ENCODE results near the gene LRRC4C.

Gene LRRC4C

GRCh38 chr11:41250408-41250935 is 209.0 kb downstream of the LRRC4C start:
- DNase-seq (ENCODE audit: low spot score) = no peak

DNA sequence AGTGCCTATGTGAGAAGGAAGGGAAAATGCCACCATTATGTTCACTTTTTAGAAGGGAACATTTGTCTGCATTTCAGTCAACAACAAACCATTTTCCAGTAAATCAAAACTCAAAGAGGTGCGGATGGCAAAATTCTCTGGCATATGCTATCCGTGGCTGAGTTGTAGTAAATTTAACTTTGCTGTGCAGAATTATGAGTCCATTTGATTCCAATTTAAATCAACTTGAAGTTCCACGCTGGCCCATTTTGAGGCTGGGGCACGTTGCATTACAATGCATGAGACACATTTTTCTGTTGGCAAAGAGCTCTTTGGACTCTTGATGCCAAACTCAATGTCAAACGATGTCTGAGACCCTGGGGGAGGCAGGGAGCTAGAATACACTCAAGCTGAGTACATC is 211.8 kb downstream of the LRRC4C start:
- no peak for DNase-seq (ENCODE audit: low spot score)

DNA sequence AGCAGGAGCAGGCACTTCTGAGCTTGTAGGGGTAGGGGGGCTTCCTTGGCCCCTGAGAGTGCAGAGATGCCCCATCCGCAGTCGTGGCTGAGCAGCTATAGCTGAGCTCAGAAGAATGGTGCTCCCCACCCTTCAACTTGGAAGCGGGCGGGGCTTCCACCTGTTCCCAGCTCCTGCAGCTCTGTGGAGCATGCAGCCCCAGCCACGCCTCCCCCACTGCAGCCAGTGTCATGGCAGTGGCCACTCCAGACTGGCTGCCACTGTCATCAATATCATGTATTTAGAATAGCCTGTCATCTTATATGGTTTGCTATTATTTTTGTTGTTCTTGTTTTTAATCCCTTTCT is 213.1 kb downstream of the LRRC4C start:
- DNase-seq (ENCODE audit: low spot score) = no peak

GRCh38 chr11:41245704-41246398 is 213.6 kb downstream of the LRRC4C start:
- DNase-seq (ENCODE audit: low spot score) = no peak

DNA sequence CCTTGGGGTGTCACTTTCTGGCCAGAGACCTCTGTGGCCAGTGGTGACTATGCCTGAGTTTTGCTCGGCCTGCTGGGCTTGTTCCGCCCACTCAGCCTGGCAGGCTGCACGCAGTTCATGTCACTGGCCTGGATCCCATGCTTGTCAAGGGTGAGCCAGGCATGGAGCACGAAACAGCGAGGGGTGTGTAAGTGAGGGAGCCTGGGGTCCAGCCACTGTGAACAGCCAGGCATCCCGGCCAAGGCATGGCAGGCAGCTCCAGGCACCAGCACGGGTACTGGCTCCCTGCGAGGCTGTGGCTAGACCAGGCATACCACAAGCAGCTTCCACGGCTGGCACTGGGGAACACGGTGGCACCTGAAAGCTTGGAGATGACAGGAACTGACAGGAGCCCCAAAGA is 214.3 kb downstream of the LRRC4C start:
- DNase-seq (ENCODE audit: low spot score) = no peak

DNA sequence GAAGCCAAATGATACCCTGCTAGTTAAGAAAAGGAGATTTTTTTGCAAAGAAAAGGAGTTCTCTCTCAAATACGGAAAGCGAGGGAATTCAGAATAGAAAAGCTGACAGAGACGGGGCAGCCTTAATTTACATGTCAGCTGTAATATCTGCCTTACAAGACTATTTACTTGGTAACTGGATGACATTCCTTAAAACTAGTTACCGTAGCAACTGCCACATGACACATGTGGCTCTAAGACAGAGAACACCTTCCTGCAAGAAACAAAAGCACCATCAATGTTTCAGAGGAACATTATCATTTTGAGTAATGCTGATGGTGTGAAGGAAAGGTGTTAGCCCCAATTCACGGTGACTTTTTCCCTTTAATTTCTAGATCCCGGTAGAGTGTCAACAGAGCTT is 222.1 kb downstream of the LRRC4C start:
- DNase-seq (ENCODE audit: low spot score) = no peak

DNA sequence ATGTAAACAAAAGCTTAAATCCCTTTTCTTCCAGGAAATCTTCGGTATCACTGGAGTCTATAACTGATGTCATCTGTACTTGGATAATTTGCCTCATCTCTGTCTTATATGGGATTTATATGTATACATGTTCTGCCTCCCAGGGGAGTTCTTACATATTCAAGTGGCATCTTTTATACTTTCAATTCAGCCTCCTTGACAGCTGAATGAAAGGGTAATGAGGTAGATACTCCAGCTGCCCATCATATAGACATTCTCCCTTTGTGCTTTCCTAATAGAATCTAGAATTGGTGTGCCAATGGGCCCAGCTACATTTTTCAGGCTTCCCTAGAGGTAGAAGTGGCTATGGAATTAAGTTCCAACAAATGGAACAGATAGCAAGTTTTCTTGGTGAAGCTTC is 223.8 kb downstream of the LRRC4C start:
- DNase-seq (ENCODE audit: low spot score) = no peak

GRCh38 chr11:41225856-41226633 is 233.4 kb downstream of the LRRC4C start:
- no peak for DNase-seq (ENCODE audit: low spot score)

- DNase-seq (ENCODE audit: low spot score) = no peak
Measured at GRCh38 chr11:41222236-41222635, 237.2 kb downstream of the LRRC4C start.

GRCh38 chr11:41206388-41206787 is 253.1 kb downstream of the LRRC4C start:
- no peak for DNase-seq (ENCODE audit: low spot score)

DNA sequence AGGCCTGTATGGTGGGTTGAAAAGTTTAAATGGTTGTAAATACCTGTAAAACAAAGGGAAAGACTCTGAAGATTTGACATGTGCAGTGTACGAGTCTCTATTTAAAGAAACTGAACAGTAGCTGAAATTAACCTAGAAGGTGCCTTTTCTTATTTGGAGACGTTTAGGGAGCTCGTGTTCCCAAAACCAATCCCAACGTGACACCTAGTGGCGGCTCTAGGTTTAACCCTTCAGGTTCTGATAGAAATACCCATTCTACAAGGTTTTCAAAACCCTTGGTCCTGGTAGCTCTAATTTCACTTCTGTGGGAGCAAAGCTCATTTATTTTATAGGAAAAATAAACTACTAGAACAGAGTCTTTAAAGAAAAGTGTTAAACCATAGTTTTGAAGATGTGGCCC is 258.3 kb downstream of the LRRC4C start:
- DNase-seq (ENCODE audit: low spot score) = peak; percentile 55

DNA sequence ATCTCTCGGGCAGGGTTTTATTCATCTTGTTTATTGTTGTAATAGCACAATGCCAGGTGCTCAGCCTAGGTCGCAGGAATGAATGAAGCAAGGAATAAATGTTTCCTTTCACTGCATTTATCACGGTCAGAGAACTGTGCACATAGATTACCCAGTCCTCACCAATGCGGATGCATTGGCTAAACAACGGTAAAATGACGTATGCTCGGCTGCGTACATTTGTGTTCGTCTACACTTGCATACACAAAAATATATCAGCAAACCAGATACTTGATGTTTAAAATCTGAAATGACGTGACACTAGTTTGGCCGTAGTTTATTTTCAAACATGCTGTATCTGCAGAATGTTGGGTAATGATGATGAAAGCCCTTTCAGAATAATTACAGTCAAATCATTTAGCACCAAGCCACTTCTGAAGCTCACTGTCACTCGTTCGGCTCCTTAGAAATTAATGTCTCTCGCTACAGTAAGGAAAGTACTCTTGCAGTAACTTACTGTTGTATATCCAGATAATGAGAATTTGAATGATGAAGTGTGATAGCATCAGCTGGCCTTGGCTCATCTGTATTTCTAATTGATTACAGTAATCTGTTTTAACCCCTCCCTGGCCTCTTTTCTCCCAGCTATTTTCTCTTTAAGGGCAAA is 268.9 kb downstream of the LRRC4C start:
- no peak for DNase-seq (ENCODE audit: low spot score)

DNA sequence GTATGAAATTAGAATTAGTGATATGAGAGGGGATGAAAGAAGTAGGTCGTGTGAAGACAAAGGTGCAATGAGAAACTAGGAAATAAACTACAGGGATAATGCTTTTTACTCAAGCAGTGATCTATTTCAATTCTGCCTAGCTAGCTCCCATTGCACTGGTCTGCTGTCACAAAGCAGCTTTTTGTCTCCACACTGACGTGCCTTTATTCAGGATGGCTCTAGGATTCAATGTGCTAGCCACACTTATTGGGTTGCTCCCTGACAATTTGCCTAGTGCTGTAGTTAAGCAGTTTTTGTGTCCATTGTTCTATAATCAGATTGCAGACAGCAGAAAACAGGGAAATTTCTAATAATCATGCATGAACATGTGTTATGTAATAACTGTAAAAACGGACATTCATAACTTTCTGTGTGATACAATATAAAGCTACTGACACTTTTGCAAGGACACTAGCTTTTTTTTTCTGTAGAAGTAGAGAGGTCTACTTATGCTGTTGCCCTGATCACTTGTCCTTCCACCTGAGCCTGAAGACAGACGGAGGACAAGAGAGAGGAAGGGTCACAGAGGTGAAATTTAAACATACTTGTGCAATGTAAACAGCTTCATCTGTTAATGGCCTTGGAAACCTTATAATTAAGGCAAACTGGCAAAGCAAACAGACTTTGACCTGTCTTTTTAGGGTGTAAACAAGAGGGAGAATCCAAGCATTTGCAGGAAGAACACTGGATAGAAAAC is 269.6 kb downstream of the LRRC4C start:
- no peak for DNase-seq (ENCODE audit: low spot score)

- no peak for DNase-seq (ENCODE audit: low spot score)
Measured at GRCh38 chr11:41177791-41178190, 281.7 kb downstream of the LRRC4C start.

DNA sequence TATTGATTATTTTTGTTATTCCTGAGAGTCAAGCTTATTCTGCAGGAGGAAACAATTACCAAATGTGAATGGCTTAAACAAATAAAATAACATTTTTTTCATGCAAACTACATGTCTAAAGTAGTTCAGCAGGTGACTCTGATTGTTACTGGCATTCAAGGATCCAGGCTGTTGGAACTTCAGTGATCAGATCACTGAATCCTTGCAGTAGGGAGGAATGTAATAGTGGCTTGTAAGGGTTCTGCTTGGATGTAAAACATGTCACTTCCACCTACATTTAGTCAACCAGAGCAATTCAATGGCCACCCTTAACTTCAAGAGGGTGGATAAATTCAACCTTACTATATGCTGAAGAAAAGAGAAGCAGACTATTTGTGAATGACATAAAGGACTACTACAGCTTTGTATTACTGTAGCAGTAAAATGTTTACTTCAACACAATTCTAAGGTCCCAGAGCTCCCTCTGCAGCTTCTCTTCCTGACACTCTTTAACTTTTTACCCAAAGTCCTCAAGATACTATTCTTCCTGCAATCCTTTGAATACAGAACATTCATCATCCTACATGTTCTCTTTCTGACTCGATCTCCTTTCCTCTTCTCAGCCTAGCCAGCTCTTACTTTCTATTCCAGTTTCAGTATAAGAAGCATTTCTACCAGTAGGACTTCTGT is 284.0 kb downstream of the LRRC4C start:
- DNase-seq (ENCODE audit: low spot score) = no peak

- no peak for DNase-seq (ENCODE audit: low spot score)
Measured at GRCh38 chr11:41146326-41146725, 313.1 kb downstream of the LRRC4C start.

GRCh38 chr11:41145420-41145819 is 314.0 kb downstream of the LRRC4C start:
- DNase-seq (ENCODE audit: low spot score) = no peak

DNA sequence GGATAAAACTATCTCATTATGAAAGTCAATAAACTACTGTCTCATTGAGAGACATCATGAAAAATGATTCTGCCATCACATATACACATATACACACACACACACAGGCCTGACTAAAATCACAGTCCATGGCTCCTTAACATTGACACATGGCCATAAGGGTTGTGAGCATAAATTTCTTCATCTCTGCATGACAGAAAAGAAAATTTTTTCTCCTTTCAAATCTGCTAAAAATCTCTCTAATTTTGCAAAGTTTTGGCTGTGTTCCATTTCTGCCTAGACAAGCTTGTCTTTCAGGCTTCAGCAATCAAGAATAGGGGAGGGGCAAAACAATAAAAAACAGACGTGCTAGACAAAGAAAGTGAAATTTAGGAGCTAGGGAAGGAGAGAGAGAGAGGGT is 324.5 kb downstream of the LRRC4C start:
- no peak for DNase-seq (ENCODE audit: low spot score)

- DNase-seq (ENCODE audit: low spot score) = no peak
Measured at GRCh38 chr11:41133023-41133422, 326.4 kb downstream of the LRRC4C start.

- DNase-seq (ENCODE audit: low spot score) = no peak
Measured at GRCh38 chr11:41121600-41121999, 337.9 kb downstream of the LRRC4C start.

DNA sequence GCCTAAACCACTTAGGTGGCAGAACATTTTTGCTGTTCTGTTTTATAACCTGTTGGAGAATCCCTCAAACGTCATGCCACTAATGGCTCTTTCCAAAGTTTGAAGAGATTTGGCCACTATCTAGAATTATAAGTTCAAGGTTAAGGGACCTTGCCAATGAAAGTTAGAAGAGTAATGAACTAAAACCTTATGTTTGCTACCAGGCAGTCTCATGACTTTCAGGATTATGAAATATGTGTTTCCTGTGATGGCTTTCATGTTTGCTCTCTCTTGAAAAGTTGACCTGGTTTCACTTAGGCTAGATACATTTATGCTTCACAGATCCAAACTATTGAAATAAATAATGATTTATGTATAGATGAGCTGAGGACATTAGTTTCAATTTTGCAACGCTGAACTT is 340.0 kb downstream of the LRRC4C start:
- DNase-seq (ENCODE audit: low spot score) = no peak

GRCh38 chr11:41118521-41118920 is 340.9 kb downstream of the LRRC4C start:
- no peak for DNase-seq (ENCODE audit: low spot score)
